Urothelium cell line (cell line): ENCODE results near the gene DAPP1.
"Not testable (repeated sequence)": the region's sequence is repeated elsewhere in the genome, so short reads cannot be mapped to it uniquely, and the experiment has no call there.

Experiments
- DNase-seq: peaks from one replicate; pipeline ENCODE4 v3.0.0; 2011; ENCODE audit warnings: low spot score, mixed read lengths
- FAIRE-seq: peaks from 2 replicates; lab custom pipeline; 2011; peaks lifted over from hg19 to GRCh38; lab: Jason Lieb, UNC

Gene DAPP1, protein sequence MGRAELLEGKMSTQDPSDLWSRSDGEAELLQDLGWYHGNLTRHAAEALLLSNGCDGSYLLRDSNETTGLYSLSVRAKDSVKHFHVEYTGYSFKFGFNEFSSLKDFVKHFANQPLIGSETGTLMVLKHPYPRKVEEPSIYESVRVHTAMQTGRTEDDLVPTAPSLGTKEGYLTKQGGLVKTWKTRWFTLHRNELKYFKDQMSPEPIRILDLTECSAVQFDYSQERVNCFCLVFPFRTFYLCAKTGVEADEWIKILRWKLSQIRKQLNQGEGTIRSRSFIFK

DNA sequence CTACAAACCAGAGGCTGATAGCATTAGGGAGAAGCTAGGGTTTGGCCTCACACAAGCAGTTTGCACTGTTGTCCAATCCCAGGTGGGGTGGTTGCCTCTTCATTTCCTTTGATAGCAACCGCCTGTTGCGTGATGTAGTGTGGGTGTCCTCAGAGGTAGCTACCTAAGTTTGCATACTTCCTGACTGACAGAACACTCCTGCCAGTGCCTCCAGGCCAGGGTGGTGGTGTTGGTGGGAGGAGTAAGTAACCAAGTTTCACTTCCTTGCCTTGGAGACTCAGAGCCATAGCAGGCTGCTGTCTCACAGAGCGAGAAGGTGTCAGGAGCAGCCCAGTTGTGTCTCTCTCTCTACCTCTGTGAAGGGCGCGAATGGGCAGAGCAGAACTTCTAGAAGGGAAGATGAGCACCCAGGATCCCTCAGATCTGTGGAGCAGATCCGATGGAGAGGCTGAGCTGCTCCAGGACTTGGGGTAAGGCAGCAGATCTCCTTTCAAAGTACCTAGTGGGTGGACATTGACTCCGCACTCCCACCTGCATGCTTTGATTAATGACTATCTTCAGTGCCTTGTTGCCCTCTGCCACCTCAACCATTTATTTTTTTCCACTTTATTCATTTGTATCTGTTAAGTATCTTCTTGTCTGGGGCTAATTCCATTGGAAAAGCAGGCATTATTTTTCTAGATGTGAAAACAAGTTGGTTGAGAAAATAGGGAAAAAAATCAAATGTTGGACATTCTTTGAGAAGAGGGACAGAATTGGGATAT lies at the start of gene DAPP1:
Gene DAPP1 (plus strand): TSS at position 283 of the 764 bp plus-strand sequence. CDS start 87 bp downstream, at position 370.
- no peak for FAIRE-seq
- no peak for DNase-seq

DNA sequence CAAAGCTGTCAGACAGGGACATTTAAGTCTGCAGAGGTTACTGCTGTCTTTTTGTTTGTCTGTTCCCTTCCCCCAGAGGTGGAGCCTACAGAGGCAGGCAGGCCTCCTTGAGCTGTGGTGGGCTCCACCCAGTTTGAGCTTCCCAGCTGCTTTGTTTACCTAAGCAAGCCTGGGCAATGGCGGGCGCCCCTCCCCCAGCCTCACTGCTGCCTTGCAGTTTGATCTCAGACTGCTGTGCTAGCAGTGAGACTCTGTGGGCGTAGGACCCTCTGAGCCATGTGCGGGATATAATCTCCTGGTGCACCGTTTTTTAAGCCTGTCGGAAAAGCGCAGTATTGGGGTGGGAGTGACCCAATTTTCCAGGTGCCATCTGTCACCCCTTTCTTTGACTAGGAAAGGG lies 45.8 kb upstream of the DAPP1 start:
- not testable (repeated sequence) for DNase-seq, FAIRE-seq

DNA sequence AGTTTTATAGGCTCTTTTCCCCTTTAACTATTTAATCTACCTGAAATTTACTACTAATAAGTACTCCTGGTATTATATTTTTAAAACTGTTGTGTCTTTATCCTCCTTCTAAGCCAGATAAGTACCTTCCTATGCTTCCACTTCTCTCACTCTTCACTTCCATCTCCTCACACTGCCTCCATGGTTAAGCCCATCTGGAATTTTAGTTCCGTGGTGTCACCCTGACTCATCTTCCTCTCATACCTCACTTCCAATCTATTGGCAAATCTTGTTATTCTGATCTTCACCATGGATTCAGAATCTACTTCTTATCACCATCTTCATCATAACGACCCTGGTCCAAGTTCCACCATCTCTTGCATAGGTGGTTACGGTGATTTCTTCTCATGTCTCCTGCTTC lies 32.7 kb upstream of the DAPP1 start:
- no peak for FAIRE-seq
- DNase-seq, result no peak

DNA sequence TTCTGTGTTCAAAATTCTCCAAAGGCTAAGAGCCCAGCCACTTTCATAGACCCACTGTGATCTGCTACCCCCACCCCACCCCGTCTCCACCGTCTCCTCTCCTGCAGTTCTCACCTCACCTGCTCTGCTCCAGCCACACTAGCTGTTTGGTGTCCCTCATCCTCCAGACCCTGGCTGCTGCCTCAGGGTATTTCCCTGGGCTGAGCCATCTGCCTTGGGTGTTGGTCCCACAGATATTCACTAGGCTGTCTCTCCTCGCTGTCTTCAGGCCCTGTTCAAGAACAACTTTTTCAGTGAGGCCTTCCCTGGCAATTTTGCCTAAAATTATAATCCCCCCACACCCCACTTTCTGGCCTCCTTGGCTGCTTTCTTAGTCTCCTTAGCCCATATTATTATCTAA lies 31.8 kb upstream of the DAPP1 start:
- no peak for FAIRE-seq
- no peak for DNase-seq

DNA sequence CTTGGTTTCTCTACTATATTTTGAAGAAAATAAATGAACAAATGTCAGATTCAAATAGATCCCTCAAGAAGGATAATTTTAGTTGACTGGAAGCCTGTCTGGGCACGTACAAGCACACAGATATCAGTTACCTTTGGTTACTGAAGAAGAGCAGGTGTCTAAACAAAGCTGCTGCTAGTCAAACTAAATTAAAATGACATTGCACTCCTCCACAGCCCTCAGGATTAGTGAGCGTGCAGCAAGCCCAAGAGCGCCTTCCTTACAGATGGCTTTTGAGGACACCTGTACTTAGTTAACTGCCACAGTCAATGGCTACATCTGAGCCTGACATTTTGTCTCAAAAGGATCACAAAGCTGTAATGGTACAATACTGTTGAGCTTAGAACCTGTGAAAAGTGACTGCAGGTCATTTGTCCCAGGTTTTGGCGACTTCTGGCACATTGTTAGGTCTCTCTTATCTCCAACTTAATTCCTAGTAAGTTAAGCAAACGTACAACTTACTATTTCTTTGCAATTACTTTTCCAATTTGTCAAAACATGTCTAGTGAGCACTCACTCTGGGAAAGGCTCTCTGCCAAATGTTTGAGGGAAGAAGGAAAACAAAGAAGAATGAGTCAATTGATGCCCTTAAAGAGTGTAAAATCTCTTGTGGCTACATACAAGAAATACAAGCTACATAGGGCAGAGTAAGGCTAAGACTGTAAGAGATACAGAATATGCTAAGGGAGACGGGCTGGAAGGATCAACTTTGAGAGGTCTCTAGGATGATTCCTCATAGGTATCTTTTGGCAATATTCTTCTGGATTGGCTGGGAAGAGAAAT lies 25.6 kb upstream of the DAPP1 start:
- DNase-seq (no peak), FAIRE-seq (no peak)

DNA sequence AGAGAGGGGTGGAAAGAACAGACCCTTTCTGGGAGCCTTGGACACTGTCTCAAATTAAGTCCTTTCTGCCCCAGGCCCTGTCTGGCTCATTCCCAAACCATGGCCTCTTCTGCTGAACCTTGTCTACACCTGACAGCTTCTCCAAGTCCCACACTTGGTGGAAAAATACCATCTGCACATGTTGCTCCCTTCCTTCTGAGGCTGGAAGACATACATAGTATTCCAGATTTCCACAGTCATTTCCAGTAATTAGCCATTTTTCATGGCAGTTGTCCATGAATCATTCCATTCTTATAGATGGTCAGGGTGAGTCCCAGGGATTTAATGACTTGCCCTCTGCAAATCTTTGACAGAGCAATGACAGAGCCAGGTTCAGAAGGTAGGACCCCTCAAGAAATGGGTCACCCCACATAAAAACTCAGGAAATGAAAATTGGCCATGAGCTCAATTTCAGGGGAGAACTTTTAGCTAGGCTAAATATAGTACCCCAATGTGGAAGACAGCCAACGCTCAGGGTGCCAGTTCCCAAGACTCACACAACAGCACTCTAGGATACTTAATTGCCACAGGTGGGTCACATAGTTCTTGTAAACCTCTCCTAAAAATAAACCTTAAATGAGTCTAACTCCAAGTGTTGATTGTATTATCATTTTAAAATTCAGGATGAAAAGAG lies 16.2 kb upstream of the DAPP1 start:
- DNase-seq, result no peak
- FAIRE-seq, result no peak

DNA sequence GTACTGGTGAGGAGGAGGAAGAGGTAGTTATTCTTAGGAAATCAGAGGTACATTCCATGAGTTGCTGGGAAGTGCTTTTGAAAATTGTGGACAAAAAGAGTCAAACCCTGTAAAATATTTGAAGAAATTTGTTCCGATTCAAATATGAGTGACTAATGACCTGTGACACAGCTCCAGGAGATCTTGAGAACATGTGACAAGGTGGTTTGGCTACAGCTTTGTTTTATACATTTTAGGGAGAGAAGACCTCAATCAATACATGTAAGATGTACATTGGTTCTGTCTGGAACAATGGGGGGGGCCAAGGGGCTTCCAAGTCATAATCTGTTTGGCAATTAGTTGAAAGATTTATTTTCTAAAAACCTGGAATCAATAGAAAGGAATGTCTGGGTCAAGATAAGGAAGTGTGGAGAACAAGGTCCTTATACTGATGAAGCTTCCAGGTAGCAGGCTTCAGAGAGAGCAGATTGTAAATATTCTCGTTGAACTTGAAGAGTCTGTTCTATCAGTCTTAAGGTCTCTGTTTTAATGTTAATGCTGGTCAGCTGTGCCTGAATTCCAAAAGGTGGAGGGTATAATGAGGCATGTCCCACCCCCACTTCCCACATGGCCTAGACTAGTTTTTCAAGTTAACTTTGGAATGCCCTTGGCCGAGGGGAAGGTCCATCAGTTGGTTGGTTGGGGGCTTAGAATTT lies 15.5 kb upstream of the DAPP1 start:
- FAIRE-seq (no peak), DNase-seq (no peak)

DNA sequence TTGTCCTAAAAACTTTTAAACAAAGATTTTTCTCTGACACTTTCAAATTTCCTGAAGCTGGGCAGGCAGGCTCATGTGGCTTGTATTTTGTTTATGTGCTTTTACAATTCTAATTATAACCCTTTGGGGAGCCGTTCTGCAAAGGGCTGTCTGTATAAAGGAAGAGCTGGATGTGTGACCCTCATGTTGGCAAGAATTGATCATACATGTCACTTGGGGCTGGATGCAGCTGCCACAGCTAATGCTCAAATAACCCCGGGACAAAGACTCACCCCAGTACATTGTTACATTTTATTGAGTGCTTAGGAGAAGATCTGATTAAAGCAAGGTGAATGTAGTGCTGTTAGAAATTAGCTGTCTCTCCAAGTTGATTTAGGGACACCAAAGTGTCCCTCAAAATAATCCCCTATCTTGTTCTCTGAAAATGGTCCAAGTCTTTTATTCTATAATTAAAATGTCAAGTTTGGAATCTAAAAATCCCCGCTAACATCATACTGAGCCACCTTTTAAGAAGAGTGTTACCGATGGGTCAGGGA lies 13.0 kb upstream of the DAPP1 start:
- FAIRE-seq (no peak), DNase-seq (no peak)

DNA sequence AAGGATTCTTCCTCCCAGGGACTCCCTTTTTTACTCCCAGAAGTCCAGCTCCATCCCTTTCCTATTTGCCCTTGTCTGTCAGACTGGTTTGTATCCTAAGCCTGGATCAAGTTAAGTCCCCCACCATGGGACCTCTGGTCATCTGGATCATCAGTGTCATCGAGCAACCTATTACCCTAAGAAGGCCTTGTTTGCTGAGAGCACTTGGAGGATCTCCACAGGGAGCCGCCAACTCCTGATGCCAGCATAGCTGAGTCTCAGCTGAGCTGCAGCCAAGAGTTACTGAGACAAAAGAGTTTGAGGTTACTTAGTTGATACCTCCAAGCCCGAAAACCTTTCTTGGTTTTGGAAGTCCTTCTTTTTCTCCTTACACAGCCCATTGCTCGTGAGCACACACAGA lies 10.1 kb upstream of the DAPP1 start:
- no peak for DNase-seq
- no peak for FAIRE-seq

DNA sequence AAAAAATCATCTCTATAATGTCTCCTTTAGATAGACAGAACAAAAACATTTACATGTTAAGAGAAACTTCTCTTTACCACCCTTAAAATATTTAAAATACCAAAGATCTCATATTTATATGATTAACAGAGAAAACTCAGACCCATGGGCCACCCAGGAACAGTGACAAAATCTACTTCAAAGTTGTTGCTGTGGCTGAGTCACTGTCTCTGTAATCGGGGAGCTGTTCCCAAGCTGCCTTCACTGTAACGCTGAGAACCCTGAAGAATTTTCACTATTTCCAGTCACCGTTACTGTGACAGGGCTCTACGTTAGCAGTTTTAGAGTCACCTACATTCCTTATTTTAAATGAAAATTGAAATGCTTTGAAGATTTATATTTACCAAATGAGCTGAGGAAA lies 9.0 kb upstream of the DAPP1 start:
- DNase-seq (peak; percentile 33), FAIRE-seq (no peak)

DNA sequence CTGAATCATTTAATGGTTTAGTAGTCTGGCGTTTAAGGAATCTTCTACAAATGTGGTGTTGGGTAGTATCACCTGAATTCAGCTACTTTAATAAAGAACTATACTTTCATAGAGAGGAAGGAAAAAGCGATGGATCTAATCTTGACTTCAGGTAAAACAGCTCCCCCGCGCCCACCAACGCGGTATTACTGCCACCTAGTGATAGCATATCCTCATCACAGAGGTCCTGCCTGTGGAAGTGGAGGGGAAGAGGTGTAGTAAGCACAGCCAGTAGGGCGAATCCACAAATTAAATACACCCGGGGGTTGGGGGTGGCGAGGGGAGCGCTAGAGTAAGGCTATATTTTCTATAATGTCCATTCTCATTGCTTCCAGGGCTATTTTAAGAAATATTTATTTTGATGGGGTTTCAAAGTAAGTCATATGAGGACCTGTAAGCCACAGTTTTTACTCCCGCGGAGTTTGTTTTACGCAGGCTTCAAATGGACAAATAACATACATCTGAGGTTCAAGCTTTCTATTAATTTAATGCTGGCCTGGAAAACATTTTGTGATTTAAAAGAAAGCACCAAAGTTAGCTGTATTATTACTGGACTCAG lies 8.3 kb upstream of the DAPP1 start:
- no peak for FAIRE-seq

DNA sequence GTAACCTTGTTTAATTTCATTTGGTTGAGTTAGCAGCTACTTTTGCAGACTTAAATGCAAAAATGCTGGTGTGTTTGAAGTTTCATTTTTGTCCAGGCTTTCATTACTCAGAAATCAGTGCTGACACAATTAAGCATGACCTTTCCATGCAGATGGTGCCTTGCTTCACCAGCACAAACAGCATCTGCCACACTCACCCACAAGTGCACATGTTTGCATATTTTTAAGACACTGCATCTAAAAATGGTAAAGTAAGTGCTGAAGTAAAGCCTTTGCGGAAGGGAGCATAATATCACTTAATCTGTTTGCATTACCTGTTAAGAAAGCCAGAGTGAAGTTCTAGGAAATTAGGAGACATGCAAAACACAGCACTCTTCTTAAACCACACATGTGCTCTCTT lies 7.3 kb upstream of the DAPP1 start:
- FAIRE-seq (no peak), DNase-seq (no peak)

More for the DNA sequence above, 8.3 kb upstream of the DAPP1 start:
- peak; percentile 67 for DNase-seq

DNA sequence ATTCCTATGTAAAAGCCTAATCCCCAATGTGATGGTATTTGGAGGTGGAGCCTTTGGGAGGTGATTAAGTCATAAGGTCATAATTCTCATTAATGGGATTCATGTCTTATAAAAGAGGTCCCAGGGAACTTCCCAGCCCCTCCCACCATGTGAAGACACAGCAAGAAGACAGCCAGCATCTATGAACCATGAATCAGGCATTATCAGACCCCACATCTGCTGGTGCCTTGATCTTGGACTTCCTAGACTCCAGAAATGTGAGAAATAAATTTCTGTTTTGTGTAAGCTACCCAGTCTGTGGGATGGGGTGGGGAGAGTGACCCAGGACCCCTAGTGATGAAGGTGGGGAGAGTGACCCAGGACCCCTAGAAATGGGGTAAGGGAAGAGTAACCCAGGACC lies 6.1 kb upstream of the DAPP1 start:
- FAIRE-seq (no peak), DNase-seq (no peak)

DNA sequence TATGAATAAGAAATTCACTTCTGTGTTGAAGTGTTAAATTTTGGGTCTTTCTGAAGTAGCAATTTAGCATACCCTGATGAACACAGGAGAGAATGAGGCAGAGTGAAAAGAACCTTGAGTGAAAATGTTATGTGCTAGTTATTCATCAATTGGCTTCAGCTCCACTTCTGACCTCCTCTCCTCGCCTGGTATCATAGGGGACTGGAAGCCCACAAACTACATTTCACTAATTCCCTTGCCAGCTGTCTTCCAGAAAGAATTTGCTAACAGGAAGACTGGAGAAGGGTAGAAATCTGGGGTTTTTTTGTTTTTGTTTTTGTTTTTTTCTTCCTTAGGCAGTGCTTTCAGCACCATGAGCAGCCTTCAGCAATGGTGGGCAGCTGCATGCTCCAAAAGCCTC lies 5.5 kb upstream of the DAPP1 start:
- no peak for FAIRE-seq
- DNase-seq, result no peak

DNA sequence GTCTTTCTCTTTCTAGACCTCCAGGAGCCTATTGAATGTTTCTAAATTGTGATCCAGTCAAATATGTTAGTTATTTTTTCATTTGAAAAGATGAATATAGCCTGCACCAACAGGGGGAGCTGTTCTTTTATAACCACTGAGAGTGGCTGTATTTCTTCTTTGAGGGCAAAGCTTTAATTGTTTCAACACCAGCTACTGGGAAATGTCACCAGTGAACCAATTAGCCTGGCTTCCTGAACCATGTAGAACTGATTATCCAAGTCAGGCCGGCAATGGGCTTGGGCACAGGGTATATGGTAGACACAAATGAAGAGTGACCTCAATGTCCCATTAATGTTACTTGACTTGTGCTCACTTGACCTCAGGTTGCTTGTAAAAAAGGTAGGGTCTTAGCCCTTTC lies 4.8 kb upstream of the DAPP1 start:
- FAIRE-seq (no peak), DNase-seq (no peak)

DNA sequence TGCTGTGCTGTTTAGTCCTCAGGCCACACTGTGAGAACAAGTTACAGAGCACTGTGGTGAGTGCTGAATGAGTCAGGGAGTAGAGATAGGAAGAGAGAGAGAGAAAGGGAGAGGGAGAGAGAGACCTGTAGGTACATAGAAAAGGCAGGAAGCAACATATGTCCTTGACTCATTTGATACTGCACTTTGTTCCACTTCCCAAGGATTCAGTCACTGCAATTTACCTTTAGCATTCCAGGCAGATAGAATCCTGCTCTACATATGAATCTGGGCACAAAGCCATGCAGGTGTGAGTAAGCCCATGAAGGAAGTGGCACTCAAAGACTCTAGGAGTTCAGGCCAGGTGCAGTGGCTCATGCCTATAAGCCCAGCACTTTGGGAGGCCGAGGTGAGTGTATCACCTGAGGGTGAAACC lies 1.0 kb upstream of the DAPP1 start:
- FAIRE-seq (no peak), DNase-seq (no peak)

DNA sequence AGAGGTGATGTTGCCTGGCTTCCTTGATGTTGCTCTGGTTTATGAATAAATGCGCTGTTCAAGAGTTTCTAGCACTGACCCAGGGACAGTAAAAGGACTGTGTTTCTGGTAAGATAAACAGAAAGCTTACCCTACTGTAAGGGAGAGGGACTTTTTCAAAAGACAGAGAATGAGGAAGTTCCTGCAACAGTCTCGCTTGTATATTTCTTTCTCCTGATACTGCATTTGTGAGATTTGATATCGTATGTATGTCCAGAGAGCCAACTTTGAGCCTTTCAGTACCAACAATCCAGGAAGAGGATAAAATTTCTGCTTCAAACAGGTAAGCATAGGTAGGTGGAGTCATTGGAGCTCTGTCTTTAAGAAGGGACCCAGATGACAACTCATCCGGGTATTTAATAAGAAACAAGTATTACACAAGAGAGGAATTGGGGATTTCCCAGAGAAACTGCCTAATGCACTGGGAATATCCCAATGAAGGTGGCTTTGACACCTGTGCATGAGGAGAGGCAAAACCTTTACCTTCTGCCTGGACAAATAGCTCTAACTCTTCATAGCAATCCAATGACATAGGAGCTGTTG lies 773 bp downstream of the DAPP1 start:
- DNase-seq (no peak), FAIRE-seq (no peak)

DNA sequence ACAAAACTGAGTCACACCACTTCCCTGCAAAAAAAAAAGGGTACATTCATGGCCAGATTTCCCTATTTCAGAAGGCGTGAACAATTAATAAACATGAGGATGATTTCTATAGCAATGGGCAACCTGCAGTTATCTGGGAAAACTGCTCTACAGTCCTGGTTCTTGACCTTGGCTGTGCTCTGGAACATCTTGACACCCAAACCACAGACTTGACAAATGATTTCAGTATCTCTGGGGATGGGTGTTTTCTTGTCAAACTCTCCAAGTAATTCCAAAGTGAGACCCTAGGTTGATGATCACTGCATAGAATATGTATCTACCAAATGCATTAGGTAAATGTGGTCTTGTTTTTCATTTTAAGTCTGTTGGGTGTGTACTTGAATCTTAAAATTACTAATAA lies 2.0 kb downstream of the DAPP1 start:
- DNase-seq, result no peak
- FAIRE-seq, result no peak

DNA sequence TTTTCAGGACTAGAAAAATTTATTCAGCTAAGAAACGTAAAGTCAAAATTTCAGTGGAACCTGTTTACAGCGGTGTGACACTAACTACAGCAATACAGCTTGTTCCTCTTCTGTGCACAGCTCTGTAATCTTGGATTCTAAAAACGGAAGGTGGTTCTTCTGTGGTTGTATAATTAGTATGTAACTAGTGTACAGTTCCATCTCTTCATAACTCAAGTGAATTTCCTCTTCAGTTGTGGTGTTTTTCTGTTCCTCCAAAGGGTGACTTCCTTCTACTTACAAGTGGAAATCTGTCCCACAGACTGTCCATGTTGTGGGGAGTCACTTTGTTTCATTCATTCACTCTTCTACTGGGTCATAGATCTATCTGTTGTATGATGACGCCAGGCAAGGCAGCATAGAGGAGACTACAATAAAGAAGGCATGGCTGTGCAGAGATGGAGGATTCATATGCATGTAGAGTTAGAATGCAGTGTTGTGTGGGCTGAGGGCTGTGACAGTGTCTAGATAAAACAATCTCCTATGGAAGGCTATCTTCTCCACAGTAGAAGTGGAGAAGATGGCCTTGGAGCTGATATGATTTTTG lies 5.4 kb downstream of the DAPP1 start:
- DNase-seq (no peak), FAIRE-seq (no peak)
